ENCODE measurements around the gene SERGEF.

GRCh38 chr11:17974246-17974645 lies 38.6 kb downstream of the SERGEF start:
- TF ChIP-seq CTCF (IDR thresholded peaks at IDR 0.05 in 8 of 11, conservative IDR thresholded peaks at IDR 0.05 in 3 of 11), result no peak
- no peak for TF ChIP-seq POLR2AphosphoS5 (IDR thresholded peaks at IDR 0.05)

Measured in spleen (tissue), 7 donors.